HG02938 (cell line): ENCODE results near the gene CALB2.

Source experiments
- ATAC-seq: cut with Tn5 transposase; IDR thresholded peaks from one replicate; pipeline ENCODE4 v1.9.1; 2021; ENCODE audit warnings: mild to moderate bottlenecking, moderate library complexity; ENCODE audit not compliant: unreplicated experiment

Gene CALB2

GRCh38 chr16:71384073-71384724 lies 25.7 kb downstream of the CALB2 start:
- no peak for ATAC-seq

GRCh38 chr16:71387045-71387871 lies 28.7 kb downstream of the CALB2 start:
- no peak for ATAC-seq

- no peak for ATAC-seq
These were observed 30.8 kb downstream of the CALB2 start for GRCh38 chr16:71389330-71389729.

GRCh38 chr16:71396594-71396993 lies 38.1 kb downstream of the CALB2 start:
- ATAC-seq = no peak

GRCh38 chr16:71399801-71400563 lies 41.5 kb downstream of the CALB2 start:
- ATAC-seq = no peak

- no peak for ATAC-seq
These were observed 43.5 kb downstream of the CALB2 start for GRCh38 chr16:71402007-71402406.

- no peak for ATAC-seq
These were observed 44.2 kb downstream of the CALB2 start for GRCh38 chr16:71402674-71403073.

GRCh38 chr16:71404364-71404763 lies 45.8 kb downstream of the CALB2 start:
- no peak for ATAC-seq

- no peak for ATAC-seq
These were observed 47.8 kb downstream of the CALB2 start for GRCh38 chr16:71406316-71406715.

GRCh38 chr16:71406724-71407123 lies 48.2 kb downstream of the CALB2 start:
- ATAC-seq = no peak

GRCh38 chr16:71407731-71408130 lies 49.2 kb downstream of the CALB2 start:
- ATAC-seq = no peak

GRCh38 chr16:71408536-71408935 lies 50.0 kb downstream of the CALB2 start:
- no peak for ATAC-seq

- no peak for ATAC-seq
These were observed 50.7 kb downstream of the CALB2 start for GRCh38 chr16:71409011-71409775.

- ATAC-seq = no peak
These were observed 51.6 kb downstream of the CALB2 start for GRCh38 chr16:71410146-71410545.

GRCh38 chr16:71412270-71413160 lies 54.0 kb downstream of the CALB2 start:
- no peak for ATAC-seq

- ATAC-seq = no peak
These were observed 54.8 kb downstream of the CALB2 start for GRCh38 chr16:71413341-71413740.

GRCh38 chr16:71414038-71414437 lies 55.5 kb downstream of the CALB2 start:
- no peak for ATAC-seq

- no peak for ATAC-seq
These were observed 63.4 kb downstream of the CALB2 start for GRCh38 chr16:71421911-71422310.

- ATAC-seq = no peak
These were observed 64.5 kb downstream of the CALB2 start for GRCh38 chr16:71423016-71423415.

- no peak for ATAC-seq
These were observed 65.3 kb downstream of the CALB2 start for GRCh38 chr16:71423865-71424264.
